Upper lobe of right lung (tissue), 1 donor: ENCODE measurements around the gene SMCO4. TPM values are rescaled to one million over a fixed set of nuclear protein-coding genes. Genes with fewer than 3 reads are reported as not detected.
A peak's percentile ranks its signal among the peaks of the same experiment; 100 is the strongest.
"Not testable (repeated sequence)": the region's sequence is repeated elsewhere in the genome, so short reads cannot be mapped to it uniquely, and the experiment has no call there.

Experiments
- ATAC-seq: fragments of 200-7000 bp; cut with Tn5 transposase; one replicate; pipeline ENCODE4 v1.9.1; 2020; ENCODE audit warnings: mild to moderate bottlenecking, moderate library complexity
- DNase-seq: peaks from one replicate; pipeline ENCODE4 v3.0.0-alpha.2; 2020
- H3K27ac ChIP-seq: fragments of 200-600 bp; one replicate; pipeline ENCODE4 v1.8.0; 2022
- H3K27me3 ChIP-seq: fragments of 200-600 bp; one replicate; pipeline ENCODE4 v1.8.0; 2022; ENCODE audit warnings: mild to moderate bottlenecking
- H3K36me3 ChIP-seq: fragments of 200-600 bp; one replicate; pipeline ENCODE4 v1.8.0; 2022
- H3K4me1 ChIP-seq: fragments of 200-600 bp; one replicate; pipeline ENCODE4 v1.8.0; 2022
- H3K4me3 ChIP-seq: fragments of 200-600 bp; one replicate; pipeline ENCODE4 v1.8.0; 2022; ENCODE audit warnings: mild to moderate bottlenecking
- H3K9me3 ChIP-seq: fragments of 200-600 bp; one replicate; pipeline ENCODE4 v1.8.0; 2022
- intact Hi-C: fragments of 100-400 bp; cut with DNase I; formaldehyde crosslinking; loops from one replicate; pipeline ENCODE4 v1.11.0; 2022
- total RNA-seq: library from RNA; stranded (reverse); fragmentation: NEBNext Ultra II Directional; extraction: Animal tissue kit (Norgen Biotek cat#: 25700); gene quantifications from one replicate; pipeline ENCODE4 v1.2.1, GENCODE V29; 2021
- TF ChIP-seq, protein P1 (sequence below): fragments of 200-600 bp; IDR thresholded peaks from one replicate; pipeline ENCODE4 v1.8.0; 2022; ENCODE audit warnings: antibody characterized with exemption
- donor health status: DM: no; HTN: yes; CAD: no; lungs with severe emphysema.

SMCO4 gene
- total RNA-seq, 1 donor from 2014 or later, result 55.7 TPM

DNA sequence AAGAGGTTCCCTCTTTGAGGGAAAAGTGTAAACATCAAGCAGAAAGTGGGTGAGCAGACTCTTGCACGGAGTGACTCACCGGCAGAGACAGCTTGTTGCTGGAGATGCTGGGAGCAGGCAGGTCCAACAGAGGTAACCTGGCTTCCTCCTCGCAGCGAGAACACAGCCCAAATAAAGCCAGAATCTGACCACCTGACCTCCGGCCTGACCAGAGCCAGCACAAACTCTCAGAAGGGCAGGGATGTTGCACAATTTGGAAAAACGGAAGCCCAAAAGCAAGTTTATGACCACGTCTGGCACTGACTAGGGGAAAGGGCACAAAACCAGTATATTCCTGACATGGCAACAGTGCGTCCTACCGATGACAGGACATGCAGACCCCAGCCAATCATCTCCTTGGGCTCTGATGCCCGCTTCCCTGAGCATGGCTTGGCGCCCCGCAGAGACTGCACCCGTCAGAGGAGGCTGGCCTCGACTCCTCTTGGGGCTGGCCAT lies 5.4 kb downstream of the SMCO4 start:
- H3K9me3 ChIP-seq, result no peaks in the 10 kb centered on the region
- intact Hi-C loops, result no loop called here
- peak; percentile 83 for DNase-seq
- peak; percentile 81 for ATAC-seq
- TF ChIP-seq, protein P1, sequence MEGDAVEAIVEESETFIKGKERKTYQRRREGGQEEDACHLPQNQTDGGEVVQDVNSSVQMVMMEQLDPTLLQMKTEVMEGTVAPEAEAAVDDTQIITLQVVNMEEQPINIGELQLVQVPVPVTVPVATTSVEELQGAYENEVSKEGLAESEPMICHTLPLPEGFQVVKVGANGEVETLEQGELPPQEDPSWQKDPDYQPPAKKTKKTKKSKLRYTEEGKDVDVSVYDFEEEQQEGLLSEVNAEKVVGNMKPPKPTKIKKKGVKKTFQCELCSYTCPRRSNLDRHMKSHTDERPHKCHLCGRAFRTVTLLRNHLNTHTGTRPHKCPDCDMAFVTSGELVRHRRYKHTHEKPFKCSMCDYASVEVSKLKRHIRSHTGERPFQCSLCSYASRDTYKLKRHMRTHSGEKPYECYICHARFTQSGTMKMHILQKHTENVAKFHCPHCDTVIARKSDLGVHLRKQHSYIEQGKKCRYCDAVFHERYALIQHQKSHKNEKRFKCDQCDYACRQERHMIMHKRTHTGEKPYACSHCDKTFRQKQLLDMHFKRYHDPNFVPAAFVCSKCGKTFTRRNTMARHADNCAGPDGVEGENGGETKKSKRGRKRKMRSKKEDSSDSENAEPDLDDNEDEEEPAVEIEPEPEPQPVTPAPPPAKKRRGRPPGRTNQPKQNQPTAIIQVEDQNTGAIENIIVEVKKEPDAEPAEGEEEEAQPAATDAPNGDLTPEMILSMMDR, result no peak
- peak overlapping the region; percentile 38 for H3K27ac ChIP-seq
- peaks cover 58% of the 10 kb centered on the region for H3K4me1 ChIP-seq
- no peaks in the 10 kb centered on the region for H3K27me3 ChIP-seq
- H3K4me3 ChIP-seq, result peak overlapping the region; percentile 14
- no peaks in the 10 kb centered on the region for H3K36me3 ChIP-seq

DNA sequence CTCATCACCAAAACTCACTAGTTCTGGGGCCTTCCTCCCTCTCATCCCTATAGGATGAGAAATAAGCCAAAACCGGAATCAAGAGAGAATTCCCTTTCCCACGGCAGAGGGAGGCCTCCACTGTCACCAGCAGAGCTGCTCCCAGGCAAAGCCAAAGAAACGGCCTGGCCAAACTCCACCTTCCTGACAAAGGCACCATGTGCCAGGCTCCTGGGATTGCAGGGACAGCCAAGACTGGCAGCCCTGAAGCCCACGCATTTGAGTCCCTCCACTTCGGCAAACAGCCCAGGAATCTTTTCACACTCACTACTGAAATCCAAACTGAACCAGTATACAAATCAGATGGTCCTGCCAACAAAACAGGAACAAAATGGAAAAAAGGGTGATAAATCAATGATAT lies 6.1 kb downstream of the SMCO4 start:
- Histone ChIP-seq H3K4me1 (peaks cover 53% of the 10 kb centered on the region), H3K27ac (peak overlapping the region; percentile 38), H3K9me3 (no peaks in the 10 kb centered on the region), H3K4me3 (peak overlapping the region; percentile 14), H3K27me3 (no peaks in the 10 kb centered on the region), H3K36me3 (no peaks in the 10 kb centered on the region)
- intact Hi-C loops, result no loop called here
- DNase-seq (no peak), ATAC-seq (peak; percentile 2)
- TF ChIP-seq, protein P1, result no peak

DNA sequence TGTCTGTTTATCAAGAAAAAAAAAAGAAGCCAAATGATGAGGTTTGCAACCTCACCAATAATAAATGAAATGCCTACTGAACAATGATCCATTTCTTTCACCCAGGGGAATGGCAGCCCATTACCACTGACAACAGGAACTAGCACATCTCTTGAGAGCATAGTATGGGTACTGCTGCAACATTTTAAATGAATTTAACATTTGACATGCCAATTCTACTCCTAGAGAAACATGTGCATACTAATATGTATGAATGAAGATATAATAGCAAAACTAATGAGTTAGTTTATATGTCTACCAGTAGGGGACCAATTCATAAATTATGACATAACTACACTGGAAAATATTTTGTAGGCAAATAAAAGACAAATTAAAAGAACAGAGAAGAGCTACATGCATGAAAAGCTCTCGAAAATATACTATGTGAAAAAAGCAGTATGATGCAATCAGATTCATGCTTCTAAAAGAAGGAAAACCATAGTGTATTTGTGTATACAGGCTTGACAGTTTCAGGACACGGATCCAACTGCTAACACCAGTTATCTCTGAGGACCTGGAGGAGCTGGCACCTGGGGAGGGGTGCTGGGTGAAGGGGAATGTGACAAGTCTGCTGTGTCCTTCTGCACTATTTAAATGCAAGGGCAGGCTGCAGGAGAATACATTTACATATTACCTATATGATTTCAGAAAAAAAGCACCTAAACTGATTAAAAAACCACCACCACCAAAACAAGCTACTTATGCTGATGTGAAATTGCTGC lies 6.9 kb downstream of the SMCO4 start:
- Histone ChIP-seq H3K36me3 (no peaks in the 10 kb centered on the region), H3K4me3 (no peak overlapping the region), H3K27me3 (no peaks in the 10 kb centered on the region), H3K27ac (no peak overlapping the region), H3K9me3 (no peaks in the 10 kb centered on the region), H3K4me1 (peaks cover 46% of the 10 kb centered on the region)
- DNase-seq (no peak), ATAC-seq (no peak)
- TF ChIP-seq, protein P1, result no peak
- intact Hi-C loops, result no loop called here

DNA sequence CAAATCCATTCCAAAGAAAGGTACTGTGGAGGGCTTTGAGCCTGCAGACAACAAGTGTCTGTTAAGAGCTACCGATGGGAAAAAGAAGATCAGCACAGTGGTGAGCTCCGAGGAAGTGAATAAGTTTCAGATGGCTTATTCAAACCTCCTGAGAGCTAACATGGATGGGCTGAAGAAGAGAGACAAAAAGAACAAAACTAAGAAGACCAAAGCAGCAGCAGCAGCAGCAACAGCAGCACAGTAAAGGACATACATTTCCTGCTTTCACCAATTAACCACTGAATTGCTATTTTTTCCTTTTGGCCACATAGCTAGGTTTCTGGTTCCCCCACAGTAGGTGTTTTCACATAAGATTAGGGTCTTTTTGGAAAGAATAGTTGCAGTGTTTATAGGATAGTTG lies 7.6 kb downstream of the SMCO4 start:
- H3K4me3 ChIP-seq, H3K27ac ChIP-seq, H3K9me3 ChIP-seq, ATAC-seq, intact Hi-C loops, H3K36me3 ChIP-seq, DNase-seq, H3K27me3 ChIP-seq: not testable (repeated sequence)
- peaks cover 51% of the 10 kb centered on the region for H3K4me1 ChIP-seq

DNA sequence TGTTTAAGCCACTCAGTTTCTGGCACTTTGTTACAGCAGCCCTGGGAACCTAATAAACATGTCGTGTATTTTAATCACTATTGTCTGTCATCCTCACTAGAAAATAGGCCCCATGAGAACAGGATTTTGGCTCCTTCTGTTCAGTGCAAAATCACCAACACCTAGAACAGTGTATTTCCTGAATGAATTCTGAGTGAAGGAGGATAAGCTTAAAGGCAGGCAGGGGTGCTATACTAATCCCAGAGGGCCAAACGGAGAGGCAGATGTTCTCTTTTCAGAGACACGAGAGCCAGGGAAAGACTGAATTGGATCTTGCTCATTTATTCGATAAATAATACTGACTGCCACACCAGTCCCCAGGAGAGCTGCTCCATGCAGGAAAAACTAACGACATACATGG lies 10.4 kb downstream of the SMCO4 start:
- H3K36me3 ChIP-seq, result no peaks in the 10 kb centered on the region
- no peaks in the 10 kb centered on the region for H3K27me3 ChIP-seq
- intact Hi-C loops, result no loop called here
- peaks cover 52% of the 10 kb centered on the region for H3K4me1 ChIP-seq
- H3K4me3 ChIP-seq, result no peak overlapping the region
- TF ChIP-seq, protein P1, result no peak
- DNase-seq (no peak), ATAC-seq (no peak)
- no peaks in the 10 kb centered on the region for H3K9me3 ChIP-seq
- no peak overlapping the region for H3K27ac ChIP-seq

DNA sequence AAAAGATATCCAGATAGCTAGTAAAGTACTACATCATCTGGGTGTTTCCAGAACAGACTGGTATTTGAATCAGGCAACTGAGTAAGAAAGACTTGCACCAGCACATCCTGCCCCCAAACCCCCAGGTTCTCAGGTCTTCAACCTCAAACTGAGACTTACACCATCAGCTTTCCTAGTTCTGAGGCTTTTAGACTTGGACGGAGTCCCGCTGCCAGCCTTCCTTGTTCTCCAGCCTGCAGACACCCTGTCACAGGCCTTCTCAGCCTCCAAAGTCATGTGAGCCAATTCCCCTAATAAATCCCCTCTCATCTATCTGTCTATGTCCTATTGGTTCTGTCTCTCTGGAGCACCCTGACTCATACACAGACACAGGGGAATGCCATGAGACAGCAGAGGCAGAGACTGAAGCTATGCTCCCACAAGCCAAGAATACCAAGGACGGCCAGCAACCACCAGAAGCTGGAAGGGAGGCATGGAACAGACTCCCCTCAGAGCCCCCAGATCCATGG lies 10.9 kb downstream of the SMCO4 start:
- no peaks in the 10 kb centered on the region for H3K27me3 ChIP-seq
- no peak overlapping the region for H3K4me3 ChIP-seq
- no peak for DNase-seq
- TF ChIP-seq, protein P1, result no peak
- no peaks in the 10 kb centered on the region for H3K36me3 ChIP-seq
- no peak overlapping the region for H3K27ac ChIP-seq
- intact Hi-C loops, result no loop called here
- no peak for ATAC-seq
- H3K9me3 ChIP-seq, result no peaks in the 10 kb centered on the region
- H3K4me1 ChIP-seq, result peaks cover 49% of the 10 kb centered on the region
